Endodermal cell (in vitro differentiated cells): Measurements from ENCODE around the gene TUBGCP3. TPM values are rescaled to one million over a fixed set of nuclear protein-coding genes. Genes with fewer than 3 reads are reported as not detected.
"Not testable (repeated sequence)": the region's sequence is repeated elsewhere in the genome, so short reads cannot be mapped to it uniquely, and the experiment has no call there.

Experiments used
- DNase-seq: peaks from one replicate; pipeline ENCODE4 v3.0.0-alpha.2; 2017
- H3K27ac ChIP-seq: 2 replicates; pipeline ENCODE4 v1.5.1; 2013; ENCODE audit warnings: mild to moderate bottlenecking, low read depth, low read length, moderate library complexity
- H3K27me3 ChIP-seq: 2 replicates; pipeline ENCODE4 v1.6.1; 2013; ENCODE audit warnings: mild to moderate bottlenecking, low read length, moderate library complexity; ENCODE audit not compliant: insufficient read depth, control insufficient read depth, poor library complexity, severe bottlenecking
- H3K36me3 ChIP-seq: 2 replicates; pipeline ENCODE4 v1.7.0; 2013; ENCODE audit warnings: mild to moderate bottlenecking, low read length, moderate library complexity; ENCODE audit not compliant: control insufficient read depth, insufficient read depth
- H3K4me1 ChIP-seq: one replicate; pipeline ENCODE4 v1.7.0; 2013; ENCODE audit warnings: low read length; ENCODE audit not compliant: control insufficient read depth, insufficient read depth
- H3K4me3 ChIP-seq: 2 replicates; pipeline ENCODE4 v1.5.1; 2013; ENCODE audit warnings: mild to moderate bottlenecking, low read length, moderate library complexity
- H3K9ac ChIP-seq: 2 replicates; pipeline ENCODE4 v1.6.1; 2013; ENCODE audit warnings: mild to moderate bottlenecking, low read length, moderate library complexity; ENCODE audit not compliant: poor library complexity, severe bottlenecking; ENCODE audit errors: extremely low read depth
- H3K9me3 ChIP-seq: 2 replicates; pipeline ENCODE4 v1.6.1; 2013; ENCODE audit warnings: mild to moderate bottlenecking, low read length, moderate library complexity; ENCODE audit not compliant: control insufficient read depth
- H3K27ac Mint-ChIP-seq: 2 replicates; pipeline ENCODE4 v1.8.0; 2020; ENCODE audit warnings: mixed read lengths
- H3K27me3 Mint-ChIP-seq: 2 replicates; pipeline ENCODE4 v1.8.0; 2021; ENCODE audit warnings: mild to moderate bottlenecking, mixed read lengths; ENCODE audit not compliant: insufficient read depth
- H3K36me3 Mint-ChIP-seq: 2 replicates; pipeline ENCODE4 v1.8.0; 2020; ENCODE audit warnings: low read depth, mixed read lengths
- H3K4me1 Mint-ChIP-seq: 2 replicates; pipeline ENCODE4 v1.8.0; 2020; ENCODE audit warnings: mixed read lengths
- H3K4me3 Mint-ChIP-seq: 2 replicates; pipeline ENCODE4 v1.8.0; 2020; ENCODE audit warnings: mild to moderate bottlenecking, moderate library complexity, mixed read lengths
- H3K9me3 Mint-ChIP-seq: 2 replicates; pipeline ENCODE4 v1.8.0; 2020; ENCODE audit warnings: mild to moderate bottlenecking, mixed read lengths
- WGBS, 2 experiments: methylation state at CpG; one replicate each; pipeline versions ENCODE4 v1.1.5 to v1.1.7; 2013; ENCODE audit warnings: missing lambda C conversion rate in 2 of 2, mixed read lengths in 1 of 2; ENCODE audit not compliant: insufficient coverage in 1 of 2, insufficient read length in 1 of 2; 5-methylcytosine and 5-hydroxymethylcytosine counted together
- total RNA-seq, 2 donors: library from RNA; stranded (reverse); fragmentation: NEBNext Ultra II Directional in 1 of 2; extraction: Animal tissue kit (Norgen Biotek cat#: 25700) in 1 of 2; gene quantifications; 2 replicates in 1 of 2; 3 replicates in 1 of 2; pipeline ENCODE4 v1.2.1, GENCODE V29; 2021
- TF ChIP-seq, protein P1 (sequence below): fragments of 200-600 bp; sonication (generic); conservative IDR thresholded peaks from 2 replicates; pipeline ENCODE4 v1.5.0; 2021; ENCODE audit warnings: antibody characterized with exemption, mild to moderate bottlenecking

Gene TUBGCP3
- total RNA-seq, 2 donors from 2014 or later: 34.7 to 55.3 TPM

DNA sequence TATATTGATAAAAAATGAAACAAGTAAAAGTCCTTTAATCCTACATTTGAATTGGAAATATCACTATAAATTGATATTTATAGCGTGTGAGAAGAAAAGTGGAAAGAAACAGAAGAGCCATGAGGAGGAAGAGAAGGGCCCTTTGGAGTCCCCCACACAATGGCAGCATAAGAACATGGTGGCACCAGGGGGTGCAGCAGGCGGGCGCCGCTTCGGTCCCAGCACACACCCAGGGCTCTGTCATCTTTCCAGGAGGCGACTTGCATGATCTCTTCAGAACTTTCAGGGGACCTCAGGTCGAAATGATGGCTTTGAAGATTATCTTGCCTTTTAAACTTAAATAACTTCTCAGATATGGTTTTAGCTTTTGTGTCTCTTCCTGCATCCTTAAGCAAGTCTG lies 91.8 kb downstream of the TUBGCP3 start:
- TF ChIP-seq, protein P1, sequence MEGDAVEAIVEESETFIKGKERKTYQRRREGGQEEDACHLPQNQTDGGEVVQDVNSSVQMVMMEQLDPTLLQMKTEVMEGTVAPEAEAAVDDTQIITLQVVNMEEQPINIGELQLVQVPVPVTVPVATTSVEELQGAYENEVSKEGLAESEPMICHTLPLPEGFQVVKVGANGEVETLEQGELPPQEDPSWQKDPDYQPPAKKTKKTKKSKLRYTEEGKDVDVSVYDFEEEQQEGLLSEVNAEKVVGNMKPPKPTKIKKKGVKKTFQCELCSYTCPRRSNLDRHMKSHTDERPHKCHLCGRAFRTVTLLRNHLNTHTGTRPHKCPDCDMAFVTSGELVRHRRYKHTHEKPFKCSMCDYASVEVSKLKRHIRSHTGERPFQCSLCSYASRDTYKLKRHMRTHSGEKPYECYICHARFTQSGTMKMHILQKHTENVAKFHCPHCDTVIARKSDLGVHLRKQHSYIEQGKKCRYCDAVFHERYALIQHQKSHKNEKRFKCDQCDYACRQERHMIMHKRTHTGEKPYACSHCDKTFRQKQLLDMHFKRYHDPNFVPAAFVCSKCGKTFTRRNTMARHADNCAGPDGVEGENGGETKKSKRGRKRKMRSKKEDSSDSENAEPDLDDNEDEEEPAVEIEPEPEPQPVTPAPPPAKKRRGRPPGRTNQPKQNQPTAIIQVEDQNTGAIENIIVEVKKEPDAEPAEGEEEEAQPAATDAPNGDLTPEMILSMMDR: no peak
- Histone ChIP-seq H3K4me3 (no peak overlapping the region), H3K36me3 (peaks cover 36% of the 10 kb centered on the region), H3K27me3 (no peaks in the 10 kb centered on the region), H3K9ac (no peak overlapping the region), H3K27ac (no peak overlapping the region), H3K4me1 (no peaks in the 10 kb centered on the region), H3K9me3 (no peaks in the 10 kb centered on the region)
- Mint-ChIP-seq H3K9me3 (no peaks in the 10 kb centered on the region), H3K36me3 (peaks cover 36% of the 10 kb centered on the region), H3K27me3 (no peaks in the 10 kb centered on the region), H3K4me1 (no peaks in the 10 kb centered on the region), H3K4me3 (no peak overlapping the region), H3K27ac (no peak overlapping the region)
- 93 to 96% methylated on average over 3 to 7 of the region's 7 CpGs for WGBS, 2 experiments
- DNase-seq: no peak

DNA sequence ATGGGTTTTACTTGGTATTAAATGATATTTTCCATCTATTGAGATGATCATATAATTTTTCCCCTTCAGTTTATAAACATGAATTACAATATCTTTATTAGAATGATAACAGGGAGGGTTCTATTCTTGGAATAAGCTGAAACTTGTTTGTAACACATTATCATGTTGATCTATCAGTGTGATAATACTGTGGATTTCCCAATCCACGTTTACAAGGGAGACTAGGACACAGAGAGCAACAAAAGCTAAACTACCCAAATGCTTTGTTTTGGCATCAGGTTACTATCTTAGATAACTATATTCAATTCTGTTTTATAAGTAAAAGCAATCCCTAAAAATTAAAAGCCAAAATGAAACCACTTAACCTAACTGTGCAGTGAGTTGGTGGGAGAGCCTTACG lies 92.5 kb downstream of the TUBGCP3 start:
- Histone ChIP-seq H3K9ac (no peak overlapping the region), H3K27me3 (no peaks in the 10 kb centered on the region), H3K4me1 (no peaks in the 10 kb centered on the region), H3K27ac (no peak overlapping the region), H3K36me3 (peaks cover 32% of the 10 kb centered on the region), H3K9me3 (no peaks in the 10 kb centered on the region), H3K4me3 (no peak overlapping the region)
- no peak overlapping the region for H3K4me3 Mint-ChIP-seq
- no peaks in the 10 kb centered on the region for H3K9me3 Mint-ChIP-seq
- WGBS, 2 experiments: 50% methylated on average over 1 of the region's 2 CpGs; no CpG with 5 or more reads in 1 of the 2 experiments
- no peak overlapping the region for H3K27ac Mint-ChIP-seq
- no peaks in the 10 kb centered on the region for H3K27me3 Mint-ChIP-seq
- no peak for DNase-seq
- peaks cover 36% of the 10 kb centered on the region for H3K36me3 Mint-ChIP-seq
- H3K4me1 Mint-ChIP-seq: no peaks in the 10 kb centered on the region
- TF ChIP-seq, protein P1: no peak

DNA sequence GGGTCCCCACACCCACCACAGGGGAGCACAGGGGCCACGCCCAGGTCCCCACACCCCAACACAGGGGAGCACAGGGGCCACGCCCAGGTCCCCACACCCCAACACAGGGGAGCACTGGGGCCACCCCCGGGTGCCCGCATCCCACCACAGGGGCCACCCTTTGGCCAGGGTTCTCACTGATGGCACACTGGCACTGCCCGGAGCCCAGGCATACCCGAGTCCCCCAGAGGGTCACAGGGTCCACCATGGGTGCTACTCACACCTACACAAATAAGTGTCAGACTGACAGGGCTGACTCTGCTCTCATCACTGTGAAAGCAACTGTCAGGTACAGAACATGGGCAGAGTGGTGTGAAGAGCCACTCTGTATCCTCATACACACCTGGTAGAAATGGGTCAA lies 98.8 kb downstream of the TUBGCP3 start:
- TF ChIP-seq, protein P1: no peak
- Mint-ChIP-seq H3K27ac (peak overlapping the region; percentile 44), H3K36me3 (peaks cover 30% of the 10 kb centered on the region), H3K9me3 (no peaks in the 10 kb centered on the region), H3K27me3 (no peaks in the 10 kb centered on the region), H3K4me1 (no peaks in the 10 kb centered on the region), H3K4me3 (no peak overlapping the region)
- 99 to 100% methylated on average over 2 to 6 of the region's 6 CpGs for WGBS, 2 experiments
- DNase-seq: no peak
- H3K9me3 ChIP-seq: no peaks in the 10 kb centered on the region
- H3K9ac ChIP-seq: no peak overlapping the region
- no peaks in the 10 kb centered on the region for H3K27me3 ChIP-seq
- H3K27ac ChIP-seq: no peak overlapping the region
- H3K36me3 ChIP-seq: peaks cover 9% of the 10 kb centered on the region
- H3K4me1 ChIP-seq: no peaks in the 10 kb centered on the region
- H3K4me3 ChIP-seq: no peak overlapping the region

DNA sequence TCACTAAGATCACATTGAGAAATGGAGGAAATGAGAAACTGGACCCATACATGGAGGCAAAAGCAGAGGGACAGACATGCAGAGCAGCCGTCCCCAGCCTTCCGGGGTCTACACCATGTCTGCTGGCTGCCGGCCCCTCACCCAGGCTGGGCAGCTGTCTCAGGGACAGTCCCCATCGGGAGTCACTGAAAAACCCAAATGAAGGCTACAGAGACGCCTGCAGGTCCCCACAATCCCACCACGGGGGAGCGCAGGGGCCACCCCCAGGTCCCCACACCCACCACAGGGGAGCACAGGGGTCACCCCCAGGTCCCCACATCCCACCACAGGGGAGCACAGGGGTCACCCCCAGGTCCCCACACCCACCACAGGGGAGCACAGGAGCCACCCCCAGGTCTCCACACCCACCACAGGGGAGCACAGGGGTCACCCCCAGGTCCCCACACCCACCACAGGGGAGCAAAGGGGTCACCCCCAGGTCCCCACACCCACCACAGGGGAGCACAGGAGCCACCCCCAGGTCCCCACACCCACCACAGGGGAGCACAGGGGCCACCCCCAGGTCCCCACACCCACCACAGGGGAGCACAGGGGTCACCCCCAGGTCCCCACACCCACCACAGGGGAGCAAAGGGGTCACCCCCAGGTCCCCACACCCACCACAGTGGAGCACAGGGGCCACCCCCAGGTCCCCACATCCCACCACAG lies 99.5 kb downstream of the TUBGCP3 start:
- peaks cover 28% of the 10 kb centered on the region for H3K36me3 Mint-ChIP-seq
- not testable (repeated sequence) for H3K4me3 ChIP-seq, H3K4me1 ChIP-seq, H3K9me3 Mint-ChIP-seq, H3K36me3 ChIP-seq, H3K4me3 Mint-ChIP-seq, H3K27me3 ChIP-seq, H3K9me3 ChIP-seq, H3K4me1 Mint-ChIP-seq, H3K27ac Mint-ChIP-seq, H3K27me3 Mint-ChIP-seq, DNase-seq, H3K9ac ChIP-seq, H3K27ac ChIP-seq
- 96 to 100% methylated on average over 4 to 7 of the region's 7 CpGs for WGBS, 2 experiments
